Testis (tissue), 2 donors: ENCODE data around the gene KIF16B.

Source experiments
- CTCF ChIP-seq, 3 experiments: fragments of 450-650 bp in 2 of 3; fragments of 200-600 bp in 1 of 3; sonication (generic) in 1 of 3; IDR thresholded peaks; one replicate each; pipeline ENCODE4 v1.5.1; 2016 to 2019; ENCODE audit warnings: antibody characterized with exemption in 3 of 3, mild to moderate bottlenecking in 2 of 3, moderate library complexity in 1 of 3
- POLR2A ChIP-seq: fragments of 450-650 bp; IDR thresholded peaks from one replicate; pipeline ENCODE4 v1.6.1; 2017; ENCODE audit warnings: antibody characterized with exemption, mild to moderate bottlenecking, moderate library complexity

- TF ChIP-seq POLR2A (no peak), CTCF (IDR thresholded peaks at IDR 0.05) (no peak)
Measured at GRCh38 chr20:16589623-16590022, 16.4 kb upstream of the KIF16B start.
